CD4-positive, alpha-beta T cell treated with Interleukin-4 for 1 hour (primary cell): ENCODE results near the gene EIF4G1.
"Not testable (repeated sequence)": the region's sequence is repeated elsewhere in the genome, so short reads cannot be mapped to it uniquely, and the experiment has no call there.

Source experiments
- DNase-seq, 2 donors: peaks; one replicate each; pipeline ENCODE4 v3.0.0-alpha.2; 2020 to 2022

The EIF4G1 gene

GRCh38 chr3:184335661-184336546 is 21.5 kb downstream of the EIF4G1 start:
- DNase-seq, result peak; percentile 88 to 91

- DNase-seq, result no peak
Measured at GRCh38 chr3:184336547-184337398, 22.4 kb downstream of the EIF4G1 start.

- no peak for DNase-seq
Measured at GRCh38 chr3:184337399-184337714, 23.0 kb downstream of the EIF4G1 start, which contains the start of gene FAM131A. FAM131A (plus strand) TSS chr3:184337600; CDS start chr3:184337631, 31 bp downstream.

GRCh38 chr3:184337981-184338380 is 23.6 kb downstream of the EIF4G1 start:
- no peak for DNase-seq

- DNase-seq, result peak in 1 of 2 donors; percentile 26
Measured at GRCh38 chr3:184338511-184338945, 24.1 kb downstream of the EIF4G1 start.

DNA sequence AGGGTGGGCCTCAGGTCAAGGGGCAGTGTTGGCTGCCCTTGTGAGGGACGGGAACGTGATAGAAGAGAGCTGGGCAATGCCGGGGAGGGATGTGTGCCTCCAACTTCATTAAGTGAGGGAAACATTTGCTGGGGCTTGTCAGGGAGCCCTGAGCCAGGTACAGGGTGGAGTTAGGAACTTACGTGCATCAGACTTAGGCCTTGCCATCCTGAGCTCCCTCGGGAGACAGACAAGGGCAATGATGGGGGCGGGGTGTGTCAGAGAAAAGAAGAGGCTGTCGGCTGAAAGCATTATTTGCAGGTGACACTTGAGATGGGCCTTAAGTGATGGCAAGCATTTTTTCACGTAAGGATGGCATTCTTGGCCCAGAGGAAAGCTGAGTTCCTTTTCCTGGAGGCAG is 24.6 kb downstream of the EIF4G1 start:
- DNase-seq, result no peak

GRCh38 chr3:184339451-184340135 is 25.2 kb downstream of the EIF4G1 start:
- DNase-seq, result not testable (repeated sequence)

DNA sequence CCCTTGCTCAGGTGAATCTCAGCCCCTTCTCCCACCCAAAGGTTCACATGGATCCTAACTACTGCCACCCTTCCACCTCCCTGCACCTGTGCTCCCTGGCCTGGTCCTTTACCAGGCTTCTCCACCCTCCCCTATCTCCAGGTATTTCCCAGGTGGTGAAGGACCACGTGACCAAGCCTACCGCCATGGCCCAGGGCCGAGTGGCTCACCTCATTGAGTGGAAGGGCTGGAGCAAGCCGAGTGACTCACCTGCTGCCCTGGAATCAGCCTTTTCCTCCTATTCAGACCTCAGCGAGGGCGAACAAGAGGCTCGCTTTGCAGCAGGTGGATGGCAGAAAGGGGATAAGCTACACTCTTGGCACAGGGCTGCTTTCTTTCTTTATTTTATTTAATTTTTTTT is 27.5 kb downstream of the EIF4G1 start:
- no peak for DNase-seq

- DNase-seq, result no peak
Measured at GRCh38 chr3:184343200-184343876, 28.9 kb downstream of the EIF4G1 start.

DNA sequence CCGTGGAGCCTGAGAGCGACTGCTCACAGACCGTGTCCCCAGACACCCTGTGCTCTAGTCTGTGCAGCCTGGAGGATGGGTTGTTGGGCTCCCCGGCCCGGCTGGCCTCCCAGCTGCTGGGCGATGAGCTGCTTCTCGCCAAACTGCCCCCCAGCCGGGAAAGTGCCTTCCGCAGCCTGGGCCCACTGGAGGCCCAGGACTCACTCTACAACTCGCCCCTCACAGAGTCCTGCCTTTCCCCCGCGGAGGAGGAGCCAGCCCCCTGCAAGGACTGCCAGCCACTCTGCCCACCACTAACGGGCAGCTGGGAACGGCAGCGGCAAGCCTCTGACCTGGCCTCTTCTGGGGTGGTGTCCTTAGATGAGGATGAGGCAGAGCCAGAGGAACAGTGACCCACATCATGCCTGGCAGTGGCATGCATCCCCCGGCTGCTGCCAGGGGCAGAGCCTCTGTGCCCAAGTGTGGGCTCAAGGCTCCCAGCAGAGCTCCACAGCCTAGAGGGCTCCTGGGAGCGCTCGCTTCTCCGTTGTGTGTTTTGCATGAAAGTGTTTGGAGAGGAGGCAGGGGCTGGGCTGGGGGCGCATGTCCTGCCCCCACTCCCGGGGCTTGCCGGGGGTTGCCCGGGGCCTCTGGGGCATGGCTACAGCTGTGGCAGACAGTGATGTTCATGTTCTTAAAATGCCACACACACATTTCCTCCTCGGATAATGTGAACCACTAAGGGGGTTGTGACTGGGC is 30.3 kb downstream of the EIF4G1 start:
- DNase-seq, result no peak

GRCh38 chr3:184345317-184346144 is 31.1 kb downstream of the EIF4G1 start:
- no peak for DNase-seq

- no peak for DNase-seq
Measured at GRCh38 chr3:184346480-184347190, 32.2 kb downstream of the EIF4G1 start.

GRCh38 chr3:184347321-184348056 is 33.1 kb downstream of the EIF4G1 start:
- DNase-seq, result no peak

GRCh38 chr3:184348057-184348382 is 33.6 kb downstream of the EIF4G1 start:
- DNase-seq, result no peak

DNA sequence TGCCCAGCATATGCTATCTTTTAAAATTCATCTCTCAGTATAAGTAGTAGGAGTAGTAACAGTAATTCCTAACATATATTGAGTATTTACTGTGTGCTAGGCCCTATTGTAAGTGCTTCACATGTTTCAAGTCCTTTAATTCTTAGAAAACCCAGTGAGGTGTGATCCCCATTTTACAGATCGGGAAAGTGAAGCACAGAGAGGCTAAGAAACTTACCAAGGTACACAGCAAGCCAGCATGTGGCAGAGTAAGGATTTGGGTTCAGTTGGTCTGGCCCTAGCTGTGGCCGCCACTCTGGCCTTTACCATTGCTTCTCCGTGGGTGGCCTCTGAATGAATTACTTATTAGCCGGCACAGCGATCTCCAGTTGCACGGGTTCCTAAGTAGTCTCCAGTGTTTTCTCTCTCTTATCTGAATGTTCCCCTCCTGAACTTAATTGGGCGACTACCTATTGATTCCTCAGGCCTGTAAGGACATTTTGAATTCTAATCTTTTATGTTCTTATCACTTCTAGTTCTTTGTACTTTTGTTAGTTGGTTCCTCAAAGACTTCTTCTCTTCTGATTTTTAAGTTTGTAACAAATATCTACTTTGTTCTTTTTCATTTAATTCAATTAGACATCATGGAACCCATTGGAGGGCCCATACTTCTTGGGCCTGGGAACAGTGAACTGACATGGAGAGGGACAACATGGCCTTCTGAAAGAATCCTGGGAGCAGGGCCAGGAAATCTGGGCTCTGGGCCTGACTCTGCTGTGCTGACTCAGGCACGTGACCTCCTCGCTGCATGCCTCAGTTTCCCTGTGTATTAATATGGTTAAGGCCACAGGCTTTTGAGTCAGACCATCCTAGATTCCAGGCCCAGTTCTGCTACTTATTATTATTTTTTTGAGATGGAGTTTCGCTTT is 35.4 kb downstream of the EIF4G1 start:
- no peak for DNase-seq

DNA sequence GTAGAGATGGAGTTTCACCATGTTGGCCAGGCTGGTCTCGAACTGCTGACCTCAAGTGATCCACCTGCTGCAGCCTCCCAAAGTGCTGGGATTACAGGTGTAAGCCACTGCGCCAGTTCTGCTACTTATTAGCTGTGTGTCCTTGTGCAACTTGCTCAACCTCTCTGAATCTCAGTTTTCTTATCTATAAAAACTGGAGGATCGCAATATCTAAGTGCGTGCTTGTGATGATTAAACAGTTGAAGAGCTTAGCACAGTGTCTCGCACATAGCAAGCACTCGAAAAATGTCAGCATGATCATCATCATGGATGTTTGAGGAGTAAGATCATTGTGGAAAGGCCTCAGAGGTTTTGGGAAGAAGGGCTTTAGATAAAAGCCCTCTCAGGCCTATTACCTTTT is 36.2 kb downstream of the EIF4G1 start:
- no peak for DNase-seq

GRCh38 chr3:184351511-184352148 is 37.2 kb downstream of the EIF4G1 start:
- DNase-seq, result no peak
